Right atrium auricular region (tissue), 2 donors: ENCODE data around the gene RNF183. TPM values are rescaled to one million over a fixed set of nuclear protein-coding genes. Genes with fewer than 3 reads are reported as not detected.

Experiments
- DNase-seq: peaks from one replicate; pipeline ENCODE4 v3.0.0-alpha.2; 2019; ENCODE audit warnings: low spot score
- H3K27ac ChIP-seq, 2 donors: fragments of 200-600 bp; sonication (generic); 1 replicate in 1 of 2; 2 replicates in 1 of 2; pipeline ENCODE4 v1.5.1; 2016 to 2019
- H3K27me3 ChIP-seq, 2 donors: fragments of 200-600 bp; sonication (generic); one replicate each; pipeline versions ENCODE4 v1.5.1 to v1.6.0; 2017 to 2019
- H3K36me3 ChIP-seq: fragments of 200-600 bp; sonication (generic); one replicate; pipeline ENCODE4 v1.5.1; 2016
- H3K4me1 ChIP-seq, 2 donors: fragments of 200-600 bp; sonication (generic); one replicate each; pipeline versions ENCODE4 v1.5.1 to v1.6.0; 2017 to 2019
- H3K4me3 ChIP-seq, 2 donors: fragments of 200-600 bp; sonication (generic); 1 replicate in 1 of 2; 2 replicates in 1 of 2; pipeline ENCODE4 v1.5.1; 2017 to 2019; ENCODE audit warnings: mild to moderate bottlenecking in 1 of 2, moderate library complexity in 1 of 2
- H3K9me3 ChIP-seq, 2 donors: fragments of 200-600 bp; sonication (generic); one replicate each; pipeline ENCODE4 v1.5.1; 2019
- CTCF ChIP-seq, 2 donors: fragments of 200-600 bp; sonication (generic); IDR thresholded peaks; one replicate each; pipeline ENCODE4 v1.5.1; 2019; ENCODE audit warnings: antibody characterized with exemption in 2 of 2
- total RNA-seq, 2 donors: library from RNA; depleted of rRNA; stranded (reverse); fragments of >200 nt; gene quantifications; one replicate each; pipeline ENCODE4 v1.1.0, GENCODE V29; 2016

The RNF183 gene
- total RNA-seq, 2 donors from 2014 or later = not detected

GRCh38 chr9:113269355-113269754 is 33.8 kb downstream of the RNF183 start:
- no peak for DNase-seq
- Histone ChIP-seq H3K27ac (no peak overlapping the region), H3K4me1 (peaks cover 0 to 6% of the 10 kb centered on the region in 2 donors), H3K27me3 (no peaks in the 10 kb centered on the region), H3K36me3 (peaks cover 56% of the 10 kb centered on the region), H3K9me3 (no peaks in the 10 kb centered on the region), H3K4me3 (no peak overlapping the region)
- no peak for TF ChIP-seq CTCF (IDR thresholded peaks at IDR 0.05)

GRCh38 chr9:113267911-113268566 is 35.1 kb downstream of the RNF183 start:
- H3K9me3 ChIP-seq = no peaks in the 10 kb centered on the region
- no peak for DNase-seq
- H3K4me1 ChIP-seq = no peaks in the 10 kb centered on the region
- H3K36me3 ChIP-seq = peaks cover 55% of the 10 kb centered on the region
- H3K27ac ChIP-seq = no peak overlapping the region
- no peak overlapping the region for H3K4me3 ChIP-seq
- TF ChIP-seq CTCF (IDR thresholded peaks at IDR 0.05) = no peak
- no peaks in the 10 kb centered on the region for H3K27me3 ChIP-seq

GRCh38 chr9:113266174-113266573 is 37.0 kb downstream of the RNF183 start:
- Histone ChIP-seq H3K9me3 (no peaks in the 10 kb centered on the region), H3K27ac (no peak overlapping the region), H3K27me3 (no peaks in the 10 kb centered on the region), H3K4me3 (no peak overlapping the region), H3K36me3 (peaks cover 48% of the 10 kb centered on the region), H3K4me1 (no peaks in the 10 kb centered on the region)
- no peak for TF ChIP-seq CTCF (IDR thresholded peaks at IDR 0.05)
- DNase-seq = no peak

GRCh38 chr9:113261917-113262671 is 41.1 kb downstream of the RNF183 start:
- TF ChIP-seq CTCF (IDR thresholded peaks at IDR 0.05) = no peak
- no peaks in the 10 kb centered on the region for H3K27me3 ChIP-seq
- H3K4me1 ChIP-seq = no peaks in the 10 kb centered on the region
- H3K9me3 ChIP-seq = no peaks in the 10 kb centered on the region
- H3K4me3 ChIP-seq = no peak overlapping the region
- no peak for DNase-seq
- no peak overlapping the region for H3K27ac ChIP-seq
- peaks cover 47% of the 10 kb centered on the region for H3K36me3 ChIP-seq

- Histone ChIP-seq H3K36me3 (peaks cover 48% of the 10 kb centered on the region), H3K27ac (no peak overlapping the region), H3K9me3 (no peaks in the 10 kb centered on the region), H3K4me3 (no peak overlapping the region), H3K4me1 (no peaks in the 10 kb centered on the region), H3K27me3 (no peaks in the 10 kb centered on the region)
- DNase-seq = no peak
- no peak for TF ChIP-seq CTCF (IDR thresholded peaks at IDR 0.05)
These were observed 44.9 kb downstream of the RNF183 start for GRCh38 chr9:113258282-113258681.
